ENCODE data around the gene HDAC5. TPM values are rescaled to one million over a fixed set of nuclear protein-coding genes. Genes with fewer than 3 reads are reported as not detected.

HDAC5 gene
- total and polyA plus RNA-seq, 4 donors: 29.6 to 77.4 (median 36.4) TPM

- H3K4me3 ChIP-seq: no peak overlapping the region
- no peak for TF ChIP-seq CTCF (IDR thresholded peaks at IDR 0.05; ENCODE audit: control extremely low read depth, extremely low read depth)
Observed at GRCh38 chr17:44130693-44131349, 7.4 kb upstream of the HDAC5 start.

GRCh38 chr17:44128383-44128782 lies 4.9 kb upstream of the HDAC5 start:
- WGBS, 2 donors: 92 to 98% methylated on average over 7 of the region's 7 CpGs
- Histone ChIP-seq H3K27me3 (ENCODE audit: control insufficient read depth in 3 of 3, insufficient read depth in 3 of 3, low read length in 2 of 3) (no peaks in the 10 kb centered on the region), H3K4me1 (ENCODE audit: control insufficient read depth in 5 of 5, insufficient read depth in 5 of 5, low read length in 5 of 5) (peaks cover 0 to 6% (median 0%) of the 10 kb centered on the region in 5 donors), H3K9ac (ENCODE audit: insufficient read depth in 1 of 2, low read length in 2 of 2) (no peak overlapping the region), H3K9me3 (ENCODE audit: control insufficient read depth in 4 of 4, insufficient read depth in 3 of 4, low read length in 3 of 4) (no peaks in the 10 kb centered on the region), H3K27ac (ENCODE audit: low read depth in 1 of 2, low read length in 1 of 2) (no peak overlapping the region), H3K4me3 (no peak overlapping the region), H3K36me3 (ENCODE audit: control insufficient read depth in 4 of 4, insufficient read depth in 4 of 4, low read length in 4 of 4) (no peaks in the 10 kb centered on the region)
- TF ChIP-seq CTCF (IDR thresholded peaks at IDR 0.05; ENCODE audit: control extremely low read depth, extremely low read depth): no peak
- ATAC-seq (ENCODE audit: insufficient read depth, low FRiP score) (no peak), DNase-seq (no peak)

More at GRCh38 chr17:44130693-44131349, 7.4 kb upstream of the HDAC5 start:
- Histone ChIP-seq H3K27ac (ENCODE audit: low read depth in 1 of 2, low read length in 1 of 2) (no peak overlapping the region), H3K36me3 (ENCODE audit: control insufficient read depth in 4 of 4, insufficient read depth in 4 of 4, low read length in 4 of 4) (no peaks in the 10 kb centered on the region), H3K27me3 (ENCODE audit: control insufficient read depth in 3 of 3, insufficient read depth in 3 of 3, low read length in 2 of 3) (no peaks in the 10 kb centered on the region), H3K9ac (ENCODE audit: insufficient read depth in 1 of 2, low read length in 2 of 2) (no peak overlapping the region), H3K4me1 (ENCODE audit: control insufficient read depth in 5 of 5, insufficient read depth in 5 of 5, low read length in 5 of 5) (no peaks in the 10 kb centered on the region), H3K9me3 (ENCODE audit: control insufficient read depth in 4 of 4, insufficient read depth in 3 of 4, low read length in 3 of 4) (no peaks in the 10 kb centered on the region)
- ATAC-seq (ENCODE audit: insufficient read depth, low FRiP score): no peak
- 90 to 94% methylated on average over 5 of the region's 5 CpGs for WGBS, 2 donors
- no peak for DNase-seq

- DNase-seq: no peak
- peaks cover 0 to 2% (median 0%) of the 10 kb centered on the region in 4 donors for H3K36me3 ChIP-seq (ENCODE audit: control insufficient read depth in 4 of 4, insufficient read depth in 4 of 4, low read length in 4 of 4)
- peaks cover 0 to 1% (median 0%) of the 10 kb centered on the region in 4 donors for H3K9me3 ChIP-seq (ENCODE audit: control insufficient read depth in 4 of 4, insufficient read depth in 3 of 4, low read length in 3 of 4)
- 2 to 6% methylated on average over 8 of the region's 8 CpGs for WGBS, 2 donors
- no peak for TF ChIP-seq CTCF (IDR thresholded peaks at IDR 0.05; ENCODE audit: control extremely low read depth, extremely low read depth)
- H3K27ac ChIP-seq (ENCODE audit: low read depth in 1 of 2, low read length in 1 of 2): peak overlapping the region; percentile 74 to 94
- no peak for ATAC-seq (ENCODE audit: insufficient read depth, low FRiP score)
- H3K4me3 ChIP-seq: peak overlapping the region; percentile 33
- H3K9ac ChIP-seq (ENCODE audit: insufficient read depth in 1 of 2, low read length in 2 of 2): peak overlapping the region; percentile 65 to 80
- no peaks in the 10 kb centered on the region for H3K27me3 ChIP-seq (ENCODE audit: control insufficient read depth in 3 of 3, insufficient read depth in 3 of 3, low read length in 2 of 3)
- peaks cover 4 to 22% (median 16%) of the 10 kb centered on the region in 5 donors for H3K4me1 ChIP-seq (ENCODE audit: control insufficient read depth in 5 of 5, insufficient read depth in 5 of 5, low read length in 5 of 5)
Observed at GRCh38 chr17:44124118-44124438, 637 bp upstream of the HDAC5 start.

Data from lung (tissue), 12 donors.